ELF-1 (cell line): ENCODE data around the gene LGALS7.

ENCODE experiments used
- DNase-seq: peaks from one replicate; pipeline ENCODE4 v3.0.0-alpha.2; 2016; ENCODE audit warnings: low read depth, low spot score

LGALS7 gene

GRCh38 chr19:38740932-38741331 is 32.4 kb downstream of the LGALS7 start:
- no peak for DNase-seq

GRCh38 chr19:38740257-38740592 is 33.1 kb downstream of the LGALS7 start:
- DNase-seq, result no peak

GRCh38 chr19:38739440-38740256 is 33.7 kb downstream of the LGALS7 start:
- DNase-seq, result peak; percentile 1

- peak; percentile 1 for DNase-seq
These were observed 35.2 kb downstream of the LGALS7 start for GRCh38 chr19:38737921-38738737.

- no peak for DNase-seq
These were observed 35.9 kb downstream of the LGALS7 start for GRCh38 chr19:38737281-38737865.

GRCh38 chr19:38736413-38737280 is 36.7 kb downstream of the LGALS7 start:
- peak; percentile 36 for DNase-seq

- DNase-seq, result peak; percentile 43
These were observed 37.3 kb downstream of the LGALS7 start for GRCh38 chr19:38736036-38736412.

- DNase-seq, result peak; percentile 79
These were observed 38.0 kb downstream of the LGALS7 start for GRCh38 chr19:38735257-38735686.

GRCh38 chr19:38734426-38735256 is 38.7 kb downstream of the LGALS7 start:
- peak; percentile 36 for DNase-seq

GRCh38 chr19:38734176-38734425 is 39.2 kb downstream of the LGALS7 start:
- no peak for DNase-seq

- no peak for DNase-seq
These were observed 39.7 kb downstream of the LGALS7 start for GRCh38 chr19:38733493-38734175.

- no peak for DNase-seq
These were observed 40.1 kb downstream of the LGALS7 start for GRCh38 chr19:38733241-38733492.

GRCh38 chr19:38731654-38732301 is 41.5 kb downstream of the LGALS7 start:
- DNase-seq, result no peak

- no peak for DNase-seq
These were observed 42.4 kb downstream of the LGALS7 start for GRCh38 chr19:38730731-38731589.

GRCh38 chr19:38730470-38730730 is 42.9 kb downstream of the LGALS7 start:
- no peak for DNase-seq

GRCh38 chr19:38729653-38730469 is 43.5 kb downstream of the LGALS7 start:
- peak; percentile 88 for DNase-seq

- no peak for DNase-seq
These were observed 44.4 kb downstream of the LGALS7 start for GRCh38 chr19:38728752-38729541.
